Medulla oblongata (tissue), 1 donor: ENCODE measurements around the gene AQP6.

ENCODE experiments used
- DNase-seq: peaks from one replicate; pipeline ENCODE4 v3.0.0-alpha.2; 2015; ENCODE audit errors: extremely low spot score

The AQP6 gene

DNA sequence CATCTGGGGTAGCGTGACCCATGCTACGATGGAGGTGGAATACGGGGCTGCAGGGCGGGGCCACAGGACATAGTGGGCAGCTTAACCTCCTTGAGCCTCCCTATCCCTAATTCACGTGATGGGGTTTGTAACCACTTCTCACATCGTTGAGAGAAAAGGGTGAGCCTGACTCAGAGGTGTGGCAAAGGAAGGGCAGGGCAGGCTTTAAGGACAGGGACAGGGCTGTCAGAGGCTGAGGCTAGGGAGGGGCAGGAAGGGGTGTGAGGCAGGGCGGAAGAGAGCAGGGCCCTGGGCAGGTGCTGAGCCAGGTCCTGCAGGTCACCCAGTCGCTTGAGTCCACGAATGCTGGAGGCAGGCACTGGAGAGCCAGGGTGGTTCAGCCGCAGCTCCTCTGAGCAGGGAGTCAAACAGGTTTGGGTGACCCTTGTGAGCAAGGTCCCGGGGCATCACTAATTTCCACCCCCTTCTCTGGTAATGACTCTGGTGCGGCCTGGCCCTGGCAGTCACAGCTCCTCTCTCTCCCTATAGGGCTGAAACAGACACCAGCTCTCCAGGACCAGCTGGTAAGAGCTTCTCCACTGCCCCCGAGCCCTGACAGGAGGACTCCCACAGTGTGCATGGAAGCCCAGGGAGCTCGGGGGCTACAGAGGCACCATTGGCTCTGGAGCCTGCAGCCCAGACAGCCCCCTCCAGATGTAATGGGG, 29.7 kb upstream of the AQP6 start:
- DNase-seq = no peak

DNA sequence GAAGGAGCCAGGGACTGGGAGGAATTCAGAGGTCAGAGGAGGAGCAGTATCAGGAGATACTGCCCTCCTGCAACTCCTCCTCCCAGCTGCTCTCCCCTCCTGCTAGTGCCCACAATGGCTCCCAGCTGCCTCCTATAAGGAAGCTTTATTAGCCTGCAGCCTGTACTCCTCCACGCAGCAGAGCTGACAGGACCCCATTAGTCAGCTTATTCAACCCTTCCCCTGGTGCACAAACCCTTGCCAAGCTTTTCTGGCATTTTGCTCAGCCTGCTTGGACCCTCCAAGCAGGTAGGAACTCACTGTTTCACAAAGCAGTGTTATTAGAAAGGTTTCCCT, 29.2 kb upstream of the AQP6 start:
- no peak for DNase-seq

DNA sequence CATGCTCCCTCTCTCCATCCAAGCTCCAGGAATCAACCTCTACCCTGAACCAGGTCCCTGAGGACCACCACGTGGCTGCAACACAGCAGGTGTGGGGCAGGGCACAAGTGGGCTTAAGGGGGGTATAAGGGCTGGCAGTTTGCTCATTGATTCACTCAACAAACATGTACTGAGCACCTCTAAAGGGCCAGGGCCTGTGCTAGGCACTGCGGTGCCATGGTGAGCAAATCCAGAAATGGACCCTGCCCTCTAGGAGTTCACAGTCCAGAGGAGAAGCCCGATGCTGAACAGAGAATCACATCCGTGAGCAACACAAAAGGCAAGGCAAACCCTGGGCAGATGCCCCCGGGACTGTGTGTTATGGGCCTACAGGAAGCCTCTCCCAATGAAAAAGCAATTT, 28.7 kb upstream of the AQP6 start:
- no peak for DNase-seq

DNA sequence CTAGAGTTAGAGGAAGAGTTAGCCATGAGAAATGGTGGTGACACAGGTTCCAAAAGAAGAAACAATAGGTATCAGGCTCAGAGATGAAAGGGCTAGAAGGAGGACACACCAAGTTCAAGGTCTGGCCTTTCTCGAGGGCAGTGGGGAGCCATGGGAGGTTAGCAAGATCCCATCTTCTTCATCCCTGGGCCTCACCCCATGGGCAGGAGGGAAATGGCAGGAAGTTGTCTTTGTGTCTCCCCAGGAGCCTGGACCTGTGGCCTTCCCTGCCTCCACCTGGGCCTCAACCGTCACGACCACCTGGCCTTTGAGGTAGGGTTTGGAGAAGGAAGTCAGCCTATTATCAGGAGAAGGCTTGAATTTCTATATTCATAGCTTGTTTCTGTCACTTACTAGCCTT, 28.0 kb upstream of the AQP6 start:
- no peak for DNase-seq

DNA sequence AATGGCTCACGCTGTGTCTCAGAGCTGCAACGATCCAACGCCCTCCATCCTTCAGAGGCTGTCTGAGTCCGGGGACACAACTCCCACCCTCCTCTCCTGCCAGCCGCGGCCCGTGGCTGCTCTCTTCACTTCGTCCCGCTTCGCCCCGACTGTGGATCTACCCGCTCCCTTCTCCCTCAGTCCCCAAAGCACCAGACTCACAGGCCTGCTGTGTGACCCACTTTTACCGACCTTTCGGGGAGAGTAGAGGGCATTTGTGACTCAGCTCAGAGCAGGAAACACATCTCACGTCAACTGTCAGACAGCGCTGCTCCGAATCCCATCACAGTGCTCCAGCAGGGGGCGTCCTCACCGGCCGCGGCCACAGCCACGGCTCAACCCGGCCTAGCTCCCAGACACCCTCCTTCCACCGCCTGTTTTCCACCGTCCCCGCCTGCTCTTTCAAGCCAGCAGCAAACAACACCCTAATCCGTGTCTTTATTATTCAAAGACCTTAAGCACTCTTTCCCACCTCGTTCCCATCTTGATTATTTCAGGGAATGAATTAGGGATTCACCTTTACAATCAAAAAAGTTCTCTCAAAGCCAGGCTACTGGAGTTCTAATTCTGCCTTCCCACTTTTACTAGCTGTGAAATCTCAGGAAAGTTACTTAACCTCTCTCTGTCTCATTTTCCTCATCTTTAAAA, 27.2 kb upstream of the AQP6 start:
- DNase-seq = peak; percentile 84

DNA sequence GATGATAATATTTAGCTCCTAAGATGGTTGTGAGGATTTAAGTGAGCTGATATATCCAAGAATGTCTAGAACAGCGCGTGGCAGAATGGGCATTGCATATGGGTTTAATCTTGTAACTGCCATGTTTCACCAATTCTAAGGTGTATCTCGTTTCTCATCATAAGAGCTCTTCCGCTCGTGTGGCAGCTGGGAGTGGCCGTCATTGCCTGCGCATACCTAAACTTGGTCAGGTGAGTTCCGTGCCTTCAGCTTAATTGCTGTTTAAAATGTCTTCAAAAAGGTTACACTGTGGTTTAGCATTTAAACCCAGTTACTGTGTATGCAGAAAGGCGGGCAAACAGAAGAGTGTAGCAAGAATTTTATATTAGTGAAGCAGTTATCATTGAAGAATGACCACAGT, 26.7 kb upstream of the AQP6 start:
- DNase-seq = no peak

DNA sequence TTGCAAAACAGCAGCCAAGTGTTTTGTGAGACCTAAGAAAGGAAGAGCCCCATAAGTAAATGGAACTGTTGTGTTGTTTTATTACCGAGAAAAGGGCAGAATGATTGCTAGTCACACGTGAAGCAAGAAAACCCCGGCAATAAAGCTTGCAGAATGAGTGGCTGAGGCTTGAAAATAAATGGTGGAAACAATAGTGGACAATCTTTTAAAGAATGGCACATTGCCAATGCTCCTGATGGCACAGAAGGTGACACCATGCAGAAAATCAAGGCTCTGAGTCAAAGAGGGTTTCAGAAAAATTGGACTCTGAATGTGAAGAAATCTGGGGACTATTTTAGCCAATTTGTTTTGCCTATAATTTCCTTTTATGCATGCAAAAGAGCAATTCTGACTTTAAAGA, 26.2 kb upstream of the AQP6 start:
- DNase-seq = no peak

DNA sequence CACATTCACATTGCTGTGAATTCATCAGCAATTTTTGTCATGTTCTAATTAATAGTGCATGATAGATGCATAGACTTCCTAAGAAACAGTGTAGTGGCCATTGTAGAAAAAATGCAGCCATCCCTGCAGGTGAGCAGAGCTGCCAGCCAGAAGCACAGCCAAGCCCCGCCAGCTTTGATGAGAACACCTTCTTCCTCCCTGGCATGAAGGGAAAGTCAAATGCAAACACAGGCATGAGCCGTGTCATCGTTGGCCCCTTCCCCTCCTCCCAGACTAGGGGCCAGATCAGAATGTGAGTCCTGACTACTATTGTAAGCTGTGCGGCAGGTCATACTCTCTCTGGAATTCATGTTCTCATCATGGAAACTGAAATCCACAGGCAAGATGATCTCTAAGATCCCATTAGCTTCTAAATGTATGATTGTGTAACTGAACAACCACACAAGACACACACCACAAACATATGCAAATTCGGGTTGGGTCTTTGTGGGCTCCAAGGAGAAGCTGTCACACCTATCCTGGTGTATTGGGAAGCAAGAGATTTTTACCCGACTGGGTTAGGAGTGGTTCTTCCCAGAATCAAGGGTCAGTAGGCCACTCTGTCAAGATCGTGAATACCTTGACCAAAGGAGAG, 25.0 kb upstream of the AQP6 start:
- DNase-seq = no peak

DNA sequence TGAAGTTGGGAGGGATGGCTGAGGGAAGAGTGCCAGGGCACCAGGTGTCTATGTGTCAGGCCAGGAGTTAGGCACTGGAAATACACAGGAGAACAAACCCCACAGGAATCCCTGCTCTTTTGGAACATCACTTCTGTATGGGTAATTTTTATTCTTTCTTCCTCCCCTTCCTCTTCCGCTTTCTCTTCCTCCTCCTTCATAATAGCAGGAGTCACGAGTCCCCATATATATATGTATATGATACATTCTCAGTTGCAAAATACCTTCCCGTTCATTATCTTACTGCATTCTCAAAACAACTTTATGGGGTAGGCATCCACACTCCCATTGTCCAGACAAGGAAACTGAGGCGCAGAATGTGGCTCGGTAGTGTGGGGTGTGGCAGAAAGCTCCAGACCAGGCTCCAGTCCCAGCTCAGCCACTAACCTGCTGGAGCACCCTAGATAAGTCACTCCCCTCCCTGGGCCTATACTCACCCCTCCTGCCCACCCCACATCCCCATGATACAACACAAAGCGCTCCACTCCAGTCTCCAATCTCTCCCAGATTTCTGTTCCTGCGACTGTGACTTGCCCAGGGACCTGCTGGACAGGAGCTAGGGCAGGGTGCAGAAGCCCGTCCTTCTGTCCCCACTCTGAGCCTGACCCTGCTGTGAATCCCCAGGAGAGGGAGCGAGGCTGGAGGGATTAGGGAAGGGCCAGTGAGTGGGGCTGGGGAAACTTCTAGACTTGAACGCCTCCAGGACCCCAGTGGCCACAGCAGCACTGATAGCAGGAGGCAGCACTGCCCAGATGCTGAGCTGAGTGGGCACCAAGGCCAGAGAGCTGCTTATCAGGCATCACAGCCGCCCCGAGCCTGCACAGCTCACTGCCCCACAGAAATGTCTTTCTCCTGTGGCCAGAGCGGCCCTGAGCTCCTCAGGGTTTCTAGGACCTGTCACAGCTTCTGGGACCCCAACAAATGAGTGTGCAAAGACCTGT, 23.6 kb upstream of the AQP6 start:
- no peak for DNase-seq

DNA sequence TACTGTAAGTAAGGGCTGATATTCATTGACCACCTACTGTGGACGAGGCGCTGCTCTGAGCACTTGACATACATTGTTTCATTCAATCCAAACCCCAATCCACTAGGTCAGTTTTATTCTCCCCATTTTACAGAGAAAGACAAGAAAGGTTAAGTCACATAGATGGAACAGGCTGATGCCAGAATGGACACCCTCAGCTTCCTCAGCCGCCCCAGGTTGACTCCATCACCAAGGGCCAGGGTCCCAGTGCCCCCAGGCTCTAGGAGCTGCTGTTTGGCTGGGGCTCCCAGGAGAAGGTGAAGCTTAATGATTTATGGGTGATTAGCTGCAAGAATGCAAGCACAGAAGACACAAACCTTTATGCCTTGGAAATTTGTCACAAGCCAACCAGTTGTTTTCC, 22.9 kb upstream of the AQP6 start:
- no peak for DNase-seq

DNA sequence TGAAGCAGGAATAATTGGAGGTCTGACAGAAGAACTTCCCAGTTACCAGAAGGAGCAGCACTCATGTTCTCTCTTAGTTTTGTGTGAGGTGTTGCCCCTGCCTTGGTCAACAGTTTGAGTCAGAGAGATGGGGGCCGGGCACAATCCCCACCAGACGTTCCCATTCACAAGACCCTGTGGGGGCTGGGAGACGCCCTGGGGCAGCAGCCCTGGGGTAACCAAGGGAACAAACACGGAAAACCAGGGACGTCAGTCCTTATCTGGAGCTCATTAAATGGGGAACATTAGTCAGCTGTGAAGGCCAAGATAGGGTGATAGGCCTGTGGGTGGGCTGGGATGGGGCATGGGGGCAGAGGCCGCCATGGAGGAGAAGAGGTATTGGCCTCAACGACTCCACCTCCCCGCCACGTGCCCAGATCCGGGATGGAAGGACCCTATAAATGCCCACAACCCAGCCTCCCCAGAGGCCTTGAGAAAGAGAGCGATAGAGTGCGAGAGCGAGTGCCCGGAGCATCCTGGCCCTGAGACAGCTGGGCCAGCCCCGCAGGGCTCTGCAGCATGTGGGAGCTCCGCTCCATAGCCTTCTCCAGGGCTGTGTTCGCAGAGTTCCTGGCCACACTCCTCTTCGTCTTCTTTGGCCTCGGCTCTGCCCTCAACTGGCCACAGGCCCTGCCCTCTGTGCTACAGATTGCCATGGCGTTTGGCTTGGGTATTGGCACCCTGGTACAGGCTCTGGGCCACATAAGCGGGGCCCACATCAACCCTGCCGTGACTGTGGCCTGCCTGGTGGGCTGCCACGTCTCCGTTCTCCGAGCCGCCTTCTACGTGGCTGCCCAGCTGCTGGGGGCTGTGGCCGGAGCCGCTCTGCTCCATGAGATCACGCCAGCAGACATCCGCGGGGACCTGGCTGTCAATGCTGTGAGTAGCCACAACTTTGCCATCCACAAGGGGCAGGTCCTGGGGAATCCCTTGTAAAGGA, 22.2 kb upstream of the AQP6 start, which contains the start of gene AQP2:
AQP2 (plus strand) TSS at position 465 of the 979 bp plus-strand sequence; CDS start at position 559, 94 bp downstream.
- DNase-seq = no peak

DNA sequence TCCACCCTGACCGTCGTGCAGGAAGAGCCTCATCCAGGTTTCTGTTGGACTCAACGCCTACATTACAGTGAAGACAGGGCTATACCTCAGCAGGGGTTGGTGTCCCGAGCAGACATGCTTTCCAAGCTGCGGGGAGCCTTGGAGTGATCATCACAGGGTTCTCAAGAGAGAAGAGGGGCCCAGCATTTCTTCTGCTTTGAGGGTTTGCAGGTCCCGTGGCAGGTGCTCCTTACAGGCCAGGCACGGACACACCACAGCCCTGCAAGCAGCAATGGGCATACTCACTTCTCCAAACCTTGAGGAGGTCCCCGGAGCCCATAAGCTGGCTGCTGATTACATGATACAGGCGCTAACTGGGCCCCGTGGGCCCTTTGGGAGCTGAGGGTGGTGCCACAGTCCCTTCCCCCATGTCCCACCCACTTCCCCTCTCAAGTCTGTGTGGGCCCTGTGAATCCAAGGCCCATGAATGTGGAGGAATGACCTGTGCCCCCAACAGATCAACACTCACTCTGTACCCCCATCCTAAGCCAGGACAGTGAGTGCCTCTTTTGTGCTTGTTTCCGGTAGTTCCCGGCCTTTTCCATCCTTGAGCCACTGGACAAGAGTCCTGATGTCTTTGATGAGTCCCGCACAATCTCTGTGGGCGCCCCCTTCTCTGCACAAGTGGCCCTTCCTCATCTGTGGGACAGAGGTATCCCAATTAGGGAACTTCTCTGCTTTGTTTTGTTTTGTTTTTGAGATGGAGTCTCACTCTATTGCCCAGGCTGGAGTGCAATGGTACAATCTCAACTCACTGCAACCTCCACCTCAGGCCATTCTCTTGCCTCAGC, 21.1 kb upstream of the AQP6 start:
- DNase-seq = no peak

DNA sequence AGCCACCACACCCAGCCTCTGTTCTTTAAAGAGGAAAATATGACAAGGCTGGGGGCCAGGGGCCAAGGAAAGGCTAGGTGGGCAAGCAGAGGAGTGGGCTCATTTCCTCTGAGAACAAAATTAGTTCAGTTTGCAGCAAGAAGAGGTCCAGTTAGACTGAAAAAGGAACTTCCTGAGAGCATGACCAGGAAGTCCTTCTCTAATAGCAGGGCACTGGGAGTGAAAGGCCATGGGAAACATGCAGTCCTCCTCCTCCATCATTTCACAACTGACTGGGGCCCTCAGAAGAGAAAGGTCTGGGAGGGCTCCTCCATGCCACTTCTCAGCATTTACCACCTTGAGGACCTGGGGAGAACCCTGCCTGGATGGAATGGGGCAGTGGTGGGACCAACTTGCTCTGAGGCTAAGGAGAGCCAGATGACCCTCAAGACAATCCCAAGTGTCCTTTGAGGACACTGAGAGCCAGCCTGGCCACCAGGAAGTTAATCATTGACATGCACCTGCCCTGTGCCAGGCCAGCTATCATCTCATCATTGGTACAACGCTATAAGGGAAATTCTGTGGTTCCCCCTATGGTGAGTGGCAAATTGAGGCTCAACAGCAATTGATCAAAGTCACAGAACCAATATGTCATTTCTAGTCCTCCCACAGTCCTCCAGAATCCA, 20.2 kb upstream of the AQP6 start:
- DNase-seq = no peak

DNA sequence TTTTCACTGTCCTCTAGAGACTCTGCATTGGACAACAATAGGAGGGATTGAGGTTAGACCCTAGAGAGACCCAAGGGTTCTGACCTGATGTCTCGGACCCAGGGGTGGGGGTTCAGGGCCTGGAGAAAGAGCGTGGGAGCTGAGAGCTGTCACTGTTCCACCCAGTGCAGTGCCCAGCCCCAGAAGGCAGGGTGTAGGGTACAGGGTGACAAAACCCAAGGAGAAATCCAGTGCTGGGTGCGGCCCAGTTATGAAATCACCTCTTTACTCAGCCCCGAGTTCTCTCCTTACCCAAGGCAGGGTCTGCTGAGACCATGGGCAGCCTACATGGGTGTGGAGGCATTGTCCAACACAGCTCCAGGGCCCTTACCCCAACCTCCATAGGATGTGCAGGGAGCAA, 19.6 kb upstream of the AQP6 start:
- no peak for DNase-seq

DNA sequence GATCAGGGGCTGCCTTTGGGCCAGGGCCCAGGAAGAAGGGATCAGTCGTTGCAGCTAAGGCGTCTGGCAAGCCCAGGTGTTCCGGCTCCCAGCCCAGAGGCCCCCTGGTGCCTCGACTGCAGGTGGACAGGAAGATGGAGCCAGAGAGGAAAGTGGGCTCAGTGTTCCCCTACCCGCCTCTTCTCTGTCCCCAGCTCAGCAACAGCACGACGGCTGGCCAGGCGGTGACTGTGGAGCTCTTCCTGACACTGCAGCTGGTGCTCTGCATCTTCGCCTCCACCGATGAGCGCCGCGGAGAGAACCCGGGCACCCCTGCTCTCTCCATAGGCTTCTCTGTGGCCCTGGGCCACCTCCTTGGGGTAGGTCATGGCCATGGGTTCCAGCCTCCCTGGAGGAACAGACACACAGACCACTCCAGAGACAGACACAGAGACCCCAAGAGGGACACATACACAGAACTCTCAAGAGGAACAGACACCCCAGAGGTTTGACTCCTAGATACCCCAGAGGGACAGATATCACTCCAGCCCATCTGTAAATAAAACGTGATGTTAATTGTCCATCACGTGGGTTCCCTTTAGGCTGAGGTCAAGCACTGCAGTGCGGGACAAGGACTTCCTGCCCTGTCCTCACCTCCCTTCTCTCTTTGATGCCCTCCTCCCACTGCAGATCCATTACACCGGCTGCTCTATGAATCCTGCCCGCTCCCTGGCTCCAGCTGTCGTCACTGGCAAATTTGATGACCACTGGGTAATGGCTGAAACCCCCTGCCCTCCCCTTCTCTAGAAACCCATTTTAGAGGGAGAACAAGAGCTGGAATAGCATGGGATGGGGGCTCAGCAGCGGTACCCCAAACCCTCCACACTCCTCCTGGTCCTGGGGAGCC, 18.5 kb upstream of the AQP6 start:
- no peak for DNase-seq

DNA sequence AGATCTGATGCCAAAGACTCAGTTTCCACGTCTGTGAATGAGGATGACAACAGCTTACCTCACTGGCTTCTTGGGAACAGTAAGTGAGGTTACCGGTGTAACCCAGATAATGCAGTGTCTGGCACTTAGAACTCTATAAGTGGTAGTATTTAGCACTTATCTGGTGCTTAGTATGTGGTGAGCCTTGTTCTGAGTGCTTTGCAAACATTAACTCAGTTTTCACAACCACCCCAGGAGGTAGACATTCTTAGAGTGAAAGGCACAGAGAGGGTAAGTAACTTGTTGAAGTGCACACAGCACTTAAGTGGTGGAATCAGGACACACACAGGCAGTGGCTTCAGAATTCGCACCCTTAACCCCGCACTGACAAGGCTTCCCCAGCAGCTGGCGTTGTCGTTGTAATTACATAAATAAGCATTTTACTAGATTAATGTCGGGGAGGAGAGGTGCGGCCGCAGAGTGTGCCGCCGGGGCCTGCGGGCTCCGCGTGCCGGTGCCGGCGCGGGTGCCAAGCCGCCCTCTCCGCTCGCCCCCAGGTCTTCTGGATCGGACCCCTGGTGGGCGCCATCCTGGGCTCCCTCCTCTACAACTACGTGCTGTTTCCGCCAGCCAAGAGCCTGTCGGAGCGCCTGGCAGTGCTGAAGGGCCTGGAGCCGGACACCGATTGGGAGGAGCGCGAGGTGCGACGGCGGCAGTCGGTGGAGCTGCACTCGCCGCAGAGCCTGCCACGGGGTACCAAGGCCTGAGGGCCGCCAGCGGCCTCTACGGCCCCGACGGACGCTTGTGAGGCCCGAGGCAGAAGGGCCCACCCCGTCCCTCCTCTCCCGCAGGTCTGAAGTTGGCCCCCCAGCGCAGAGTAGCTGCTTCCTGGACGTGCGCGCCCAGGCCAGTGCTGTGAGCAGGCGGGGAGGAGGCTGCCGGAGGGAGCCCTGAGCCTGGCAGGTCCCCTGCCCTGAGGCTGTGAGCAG, 17.6 kb upstream of the AQP6 start:
- no peak for DNase-seq
